Panc1 (cell line): ENCODE results near the gene CFAP100.

Experiments
- CTCF ChIP-seq: fragments of 450-650 bp; IDR thresholded peaks from 2 replicates; pipeline ENCODE4 v1.5.1; 2017; ENCODE audit warnings: mild to moderate bottlenecking
- POLR2AphosphoS5 ChIP-seq: IDR thresholded peaks from 2 replicates; pipeline ENCODE4 v1.6.1; 2012; ENCODE audit warnings: mild to moderate bottlenecking, low read depth, low read length, moderate library complexity
- REST ChIP-seq, 2 experiments: IDR thresholded peaks; 2 replicates each; pipeline ENCODE4 v1.6.1; 2011 to 2012; ENCODE audit warnings: low read depth in 2 of 2, control low read depth in 1 of 2, low read length in 1 of 2, mild to moderate bottlenecking in 1 of 2, moderate library complexity in 1 of 2; ENCODE audit not compliant: insufficient read depth in 1 of 2
- SIN3A ChIP-seq: IDR thresholded peaks from 2 replicates; pipeline ENCODE4 v1.6.1; 2012; ENCODE audit warnings: low read depth, mild to moderate bottlenecking, low read length, moderate library complexity, borderline replicate concordance; ENCODE audit not compliant: insufficient read depth
- TCF7L2 ChIP-seq: IDR thresholded peaks from 2 replicates; pipeline ENCODE4 v1.6.1; 2011; ENCODE audit warnings: mild to moderate bottlenecking, low read depth, low read length, inconsistent platforms

- no peak for TF ChIP-seq CTCF
- no peak for TF ChIP-seq REST (IDR thresholded peaks at IDR 0.05; ENCODE audit: insufficient read depth in 1 of 2, low read depth in 2 of 2, low read length in 1 of 2)
- TF ChIP-seq POLR2AphosphoS5, result no peak
- TF ChIP-seq SIN3A, result no peak
- TF ChIP-seq TCF7L2, result no peak
Measured at GRCh38 chr3:126390201-126390600, 4.5 kb upstream of the CFAP100 start.
